ENCODE results near the gene TPD52L1.

Gene TPD52L1

DNA sequence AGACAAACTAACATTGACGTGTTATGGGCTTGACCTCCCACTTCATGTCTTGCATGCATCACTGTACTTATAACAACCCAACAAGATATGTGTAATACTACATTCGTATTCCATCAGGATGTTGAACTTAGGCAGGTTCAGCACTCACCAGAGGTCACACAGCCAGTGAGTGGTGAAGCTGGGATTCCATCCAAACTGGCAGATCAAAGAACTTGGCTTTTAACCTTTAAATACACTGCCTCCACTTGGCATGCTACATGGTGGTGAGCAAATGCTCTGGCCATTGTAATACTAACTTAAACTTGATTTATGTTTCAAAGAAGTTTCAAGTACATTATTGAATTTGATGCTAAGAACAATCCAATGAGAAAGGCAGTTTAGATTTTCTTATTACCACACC is 158.9 kb downstream of the TPD52L1 start:
- no peak for DNase-seq

DNA sequence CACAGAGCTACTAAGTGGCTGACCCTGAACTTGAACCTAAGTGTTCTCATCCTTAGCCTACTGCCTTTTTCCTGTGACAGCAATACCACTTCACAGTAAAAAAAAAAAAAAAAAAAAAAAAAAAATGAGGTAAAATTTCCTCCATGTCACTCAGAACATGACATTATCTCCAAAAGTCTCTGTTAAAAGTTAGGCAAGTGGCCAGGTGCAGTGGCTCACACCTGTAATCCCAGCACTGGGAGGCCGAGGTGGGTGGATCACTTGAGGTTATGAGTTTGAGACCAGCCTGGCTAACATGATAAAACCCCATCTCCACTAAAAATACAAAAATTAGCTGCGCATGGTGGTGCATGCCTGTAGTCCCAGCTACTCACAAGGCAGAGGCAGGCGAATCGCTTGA is 159.4 kb downstream of the TPD52L1 start:
- DNase-seq: no peak
